MM.1S (cell line): ENCODE data around the gene ZDHHC21.

Source experiments
- EZH2 ChIP-seq: fragments of 300-600 bp; sonication (generic); optimal IDR thresholded peaks from 2 replicates; pipeline ENCODE3; 2017; ENCODE audit warnings: low read depth, mild to moderate bottlenecking, antibody characterized with exemption, low read length, mixed read lengths
- TF ChIP-seq, protein P1 (sequence below): fragments of 300-600 bp; sonication (generic); IDR thresholded peaks from 2 replicates; pipeline ENCODE4 v1.5.1; 2016; ENCODE audit warnings: antibody characterized with exemption, low read length, mixed read lengths

DNA sequence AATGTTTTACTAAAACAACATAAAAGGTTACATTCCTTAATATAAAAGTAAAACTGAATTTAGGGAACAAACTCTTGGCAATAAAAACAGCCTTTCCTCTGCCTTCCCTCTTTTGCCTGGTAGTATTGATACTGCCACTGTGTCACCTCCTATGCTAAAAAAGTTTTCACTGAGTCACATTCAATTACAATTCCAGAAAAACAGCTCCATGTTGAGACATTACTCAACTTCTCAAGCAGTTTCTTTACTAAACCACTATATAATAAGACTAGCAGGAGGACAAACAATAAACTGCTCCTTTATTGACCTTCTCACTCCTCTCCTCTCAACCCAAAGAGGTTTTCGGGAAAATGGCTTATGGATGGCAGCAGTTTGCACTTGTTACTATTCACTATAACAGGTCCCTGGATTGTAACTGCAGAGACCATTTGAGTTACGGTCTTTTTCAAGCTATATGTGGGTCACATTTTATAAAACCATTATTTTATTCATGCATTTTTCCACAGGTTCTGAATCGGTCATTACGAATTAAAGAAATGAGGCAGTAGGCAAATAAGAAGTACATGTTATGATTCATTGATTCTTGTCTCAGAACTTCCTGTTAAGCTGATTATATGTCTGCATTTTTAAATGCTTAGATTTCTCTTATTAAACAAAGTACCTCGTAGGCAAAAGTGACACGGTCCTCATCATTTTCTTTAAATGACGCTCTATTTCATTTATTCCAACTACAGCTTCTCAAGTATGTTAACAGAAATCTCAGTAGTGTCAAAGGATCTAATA is 2.1 kb downstream of the ZDHHC21 start:
- TF ChIP-seq, protein P1, sequence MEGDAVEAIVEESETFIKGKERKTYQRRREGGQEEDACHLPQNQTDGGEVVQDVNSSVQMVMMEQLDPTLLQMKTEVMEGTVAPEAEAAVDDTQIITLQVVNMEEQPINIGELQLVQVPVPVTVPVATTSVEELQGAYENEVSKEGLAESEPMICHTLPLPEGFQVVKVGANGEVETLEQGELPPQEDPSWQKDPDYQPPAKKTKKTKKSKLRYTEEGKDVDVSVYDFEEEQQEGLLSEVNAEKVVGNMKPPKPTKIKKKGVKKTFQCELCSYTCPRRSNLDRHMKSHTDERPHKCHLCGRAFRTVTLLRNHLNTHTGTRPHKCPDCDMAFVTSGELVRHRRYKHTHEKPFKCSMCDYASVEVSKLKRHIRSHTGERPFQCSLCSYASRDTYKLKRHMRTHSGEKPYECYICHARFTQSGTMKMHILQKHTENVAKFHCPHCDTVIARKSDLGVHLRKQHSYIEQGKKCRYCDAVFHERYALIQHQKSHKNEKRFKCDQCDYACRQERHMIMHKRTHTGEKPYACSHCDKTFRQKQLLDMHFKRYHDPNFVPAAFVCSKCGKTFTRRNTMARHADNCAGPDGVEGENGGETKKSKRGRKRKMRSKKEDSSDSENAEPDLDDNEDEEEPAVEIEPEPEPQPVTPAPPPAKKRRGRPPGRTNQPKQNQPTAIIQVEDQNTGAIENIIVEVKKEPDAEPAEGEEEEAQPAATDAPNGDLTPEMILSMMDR: no peak
- TF ChIP-seq EZH2: no peak
